Heart right ventricle (tissue), 16 donors: Measurements from ENCODE around the gene LRIG1. TPM values are rescaled to one million over a fixed set of nuclear protein-coding genes. Genes with fewer than 3 reads are reported as not detected.

Experiments
- ATAC-seq, 8 donors: fragments of 200-7000 bp; cut with Tn5 transposase; one replicate each; pipeline ENCODE4 v1.9.1; 2020; ENCODE audit warnings: mild to moderate bottlenecking in 8 of 8, moderate library complexity in 8 of 8, moderate number of reproducible peaks in 1 of 8
- DNase-seq, 2 donors: peaks; one replicate each; pipeline ENCODE4 v3.0.0-alpha.2; 2020
- H3K27ac ChIP-seq, 10 donors: fragments of 200-600 bp; sonication (generic) in 2 of 10; one replicate each; pipeline versions ENCODE4 v1.5.0 to v1.8.0; 2020 to 2022; ENCODE audit warnings: mild to moderate bottlenecking in 3 of 10
- H3K27me3 ChIP-seq, 7 donors: fragments of 200-600 bp; one replicate each; pipeline ENCODE4 v1.8.0; 2021 to 2022; ENCODE audit warnings: mild to moderate bottlenecking in 2 of 7
- H3K36me3 ChIP-seq, 9 donors: fragments of 200-600 bp; sonication (generic) in 1 of 9; one replicate each; pipeline versions ENCODE4 v1.5.0 to v1.8.0; 2020 to 2022; ENCODE audit warnings: mild to moderate bottlenecking in 2 of 9
- H3K4me1 ChIP-seq, 9 donors: fragments of 200-600 bp; sonication (generic) in 1 of 9; one replicate each; pipeline versions ENCODE4 v1.5.0 to v1.8.0; 2020 to 2022; ENCODE audit warnings: mild to moderate bottlenecking in 4 of 9
- H3K4me3 ChIP-seq, 10 donors: fragments of 200-600 bp; sonication (generic) in 2 of 10; one replicate each; pipeline versions ENCODE4 v1.5.0 to v1.8.0; 2020 to 2022; ENCODE audit warnings: mild to moderate bottlenecking in 7 of 10, moderate library complexity in 2 of 10
- H3K9me3 ChIP-seq, 11 donors: fragments of 200-600 bp in 10 of 11; sonication (generic) in 2 of 11; one replicate each; pipeline versions ENCODE4 v1.5.0 to v1.8.0; 2013 to 2022; ENCODE audit warnings: mild to moderate bottlenecking in 2 of 11, control low read depth in 1 of 11, moderate library complexity in 1 of 11
- WGBS, 2 donors: extraction: QIAGEN DNeasy Blood & Tissue Kit; methylation state at CpG; one replicate each; pipeline ENCODE4 v1.1.7; 2013; ENCODE audit warnings: inconsistent platforms in 1 of 2; 5-methylcytosine and 5-hydroxymethylcytosine counted together
- intact Hi-C, 10 donors: fragments of 100-400 bp; cut with DNase I; formaldehyde crosslinking; loops; one replicate each; pipeline versions ENCODE4 v1.11.1 to v1.14.2; 2022
- polyA plus RNA-seq, 2 donors: library from polyadenylated mRNA; stranded (reverse); fragments of 200-250 nt; gene quantifications; one replicate each; pipeline ENCODE4 v1.2.3, GENCODE V29; 2013
- total RNA-seq, 10 donors: library from RNA; stranded (reverse); fragmentation: NEBNext Ultra II Directional in 3 of 10; extraction: Animal tissue kit (Norgen Biotek cat#: 25700) in 3 of 10; gene quantifications; one replicate each; pipeline versions ENCODE4 v1.2.1 to v1.2.4, GENCODE V29; 2021 to 2023
- TF ChIP-seq, protein P1 (sequence below), 9 donors: fragments of 200-600 bp; sonication (generic) in 2 of 9; IDR thresholded peaks; one replicate each; pipeline versions ENCODE4 v1.5.0 to v1.8.0; 2021 to 2022; ENCODE audit warnings: antibody characterized with exemption in 9 of 9, mild to moderate bottlenecking in 5 of 9, moderate library complexity in 1 of 9
- donor health status: Arrhythmogenic right ventricular cardiomyopathy.
- donor health status: ischemic (EF 13 %, LVEDD 7.1; RV severe dilation, severe dysfunction).
- donor health status: healthy with polysubstance abuse.
- donor health status: DM: no; HTN: yes; CAD: no.
- donor health status: DM: no; HTN: no; CAD: no.
- donor health status: ischemic (EF 25% LVEDD 6.9; RV normal size, moderate dysfunction).
- donor health status: ischemic (EF 25% LVEDD 5.7; RV mildly dilated, moderate dysfunction).
- donor health status: healthy.
- donor health status: DM: yes; HTN: yes; CAD: no.
- donor health status: Ischemic cardiomyopathy.
- donor health status: ischemic (EF 35%, LVEDD 5.7; RV mildly dilated, moderate dysfunction).
- donor health status: nonischemic (EF 11% LVEDD 7.7; RV severe dilation, severe dysfunction).
- donor health status: DM: yes; HTN: yes; CAD: no.
- donor health status: PGD.
- donor health status: ischemic (EF 29% LVEDD 5.4; RV normal size, mild dysfunction).
- donor health status: nonischemic (EF 23%, LVEDD 6.1; RV moderate dilation, normal function).

LRIG1 gene
- total and polyA plus RNA-seq, 12 donors = 23.8 to 109 (median 94.2) TPM

DNA sequence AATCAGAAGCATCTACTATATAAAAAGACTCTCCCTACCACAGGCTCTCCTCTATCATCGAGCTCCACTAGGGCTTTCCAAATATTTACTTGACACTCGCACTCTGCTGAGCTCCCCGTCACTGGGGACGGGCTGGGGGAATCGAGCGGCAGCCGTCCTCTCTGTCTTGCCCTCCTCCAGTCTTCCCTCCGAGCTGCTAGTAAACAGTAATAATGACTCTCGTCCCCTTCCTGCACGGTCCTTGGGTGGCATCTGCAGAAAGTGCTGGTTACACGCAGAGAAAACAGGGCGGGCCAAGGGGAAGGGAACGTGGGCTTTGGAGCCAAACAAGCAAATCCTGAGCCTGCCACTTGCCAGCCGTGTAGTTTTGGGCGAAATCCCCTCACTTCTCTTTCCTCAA is 96.6 kb downstream of the LRIG1 start:
- H3K27me3 ChIP-seq = no peaks in the 10 kb centered on the region
- TF ChIP-seq, protein P1, sequence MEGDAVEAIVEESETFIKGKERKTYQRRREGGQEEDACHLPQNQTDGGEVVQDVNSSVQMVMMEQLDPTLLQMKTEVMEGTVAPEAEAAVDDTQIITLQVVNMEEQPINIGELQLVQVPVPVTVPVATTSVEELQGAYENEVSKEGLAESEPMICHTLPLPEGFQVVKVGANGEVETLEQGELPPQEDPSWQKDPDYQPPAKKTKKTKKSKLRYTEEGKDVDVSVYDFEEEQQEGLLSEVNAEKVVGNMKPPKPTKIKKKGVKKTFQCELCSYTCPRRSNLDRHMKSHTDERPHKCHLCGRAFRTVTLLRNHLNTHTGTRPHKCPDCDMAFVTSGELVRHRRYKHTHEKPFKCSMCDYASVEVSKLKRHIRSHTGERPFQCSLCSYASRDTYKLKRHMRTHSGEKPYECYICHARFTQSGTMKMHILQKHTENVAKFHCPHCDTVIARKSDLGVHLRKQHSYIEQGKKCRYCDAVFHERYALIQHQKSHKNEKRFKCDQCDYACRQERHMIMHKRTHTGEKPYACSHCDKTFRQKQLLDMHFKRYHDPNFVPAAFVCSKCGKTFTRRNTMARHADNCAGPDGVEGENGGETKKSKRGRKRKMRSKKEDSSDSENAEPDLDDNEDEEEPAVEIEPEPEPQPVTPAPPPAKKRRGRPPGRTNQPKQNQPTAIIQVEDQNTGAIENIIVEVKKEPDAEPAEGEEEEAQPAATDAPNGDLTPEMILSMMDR (IDR thresholded peaks at IDR 0.05) = no peak
- H3K4me3 ChIP-seq = no peak overlapping the region
- peaks cover 0 to 91% (median 23%) of the 10 kb centered on the region in 9 donors for H3K36me3 ChIP-seq
- intact Hi-C loops = no loop called here
- 83 to 86% methylated on average over 15 of the region's 15 CpGs for WGBS, 2 donors
- H3K27ac ChIP-seq = no peak overlapping the region
- no peak for DNase-seq
- H3K4me1 ChIP-seq = peaks cover 13 to 68% (median 47%) of the 10 kb centered on the region in 9 donors
- H3K9me3 ChIP-seq = no peaks in the 10 kb centered on the region
- no peak for ATAC-seq

DNA sequence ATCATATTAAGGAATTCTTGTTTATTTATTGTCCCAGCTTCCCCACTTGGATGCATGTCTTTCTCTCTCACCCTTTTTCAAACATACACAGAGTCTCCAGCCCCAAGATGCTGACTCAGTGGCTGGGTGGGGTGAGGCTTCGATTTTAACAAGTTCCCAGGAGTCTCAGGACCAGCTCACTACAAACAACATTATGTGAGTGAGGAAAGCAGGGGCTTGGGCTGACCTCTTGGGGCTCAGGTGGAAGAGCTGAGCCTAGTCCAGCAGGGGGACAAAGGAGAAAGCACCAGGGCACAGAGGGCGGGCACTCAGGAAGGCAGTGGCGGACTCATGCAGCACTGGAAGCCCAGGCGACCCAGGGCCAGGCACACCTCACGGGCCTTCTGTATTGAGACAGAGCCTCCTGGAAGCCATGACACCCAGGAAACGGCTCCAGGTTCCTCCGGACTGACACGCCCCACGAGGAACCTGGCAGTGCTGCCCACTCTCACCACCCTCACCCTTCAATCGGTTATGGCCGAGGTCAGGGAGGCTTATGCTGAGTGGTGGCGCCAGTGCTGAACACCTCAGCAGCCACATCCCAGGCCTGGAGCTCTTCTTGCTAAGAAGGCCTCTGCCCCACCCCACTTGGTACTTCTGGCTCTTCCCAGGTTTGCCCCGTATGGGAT is 97.4 kb downstream of the LRIG1 start:
- DNase-seq (no peak), ATAC-seq (no peak)
- H3K9me3 ChIP-seq = no peaks in the 10 kb centered on the region
- no peak overlapping the region for H3K4me3 ChIP-seq
- 85 to 87% methylated on average over 13 of the region's 13 CpGs for WGBS, 2 donors
- peaks cover 0 to 94% (median 30%) of the 10 kb centered on the region in 9 donors for H3K36me3 ChIP-seq
- peaks cover 12 to 63% (median 45%) of the 10 kb centered on the region in 9 donors for H3K4me1 ChIP-seq
- TF ChIP-seq, protein P1 (IDR thresholded peaks at IDR 0.05) = no peak
- H3K27ac ChIP-seq = peak overlapping the region in 1 of 10 donors; percentile 26
- intact Hi-C loops = no loop called here
- no peaks in the 10 kb centered on the region for H3K27me3 ChIP-seq

DNA sequence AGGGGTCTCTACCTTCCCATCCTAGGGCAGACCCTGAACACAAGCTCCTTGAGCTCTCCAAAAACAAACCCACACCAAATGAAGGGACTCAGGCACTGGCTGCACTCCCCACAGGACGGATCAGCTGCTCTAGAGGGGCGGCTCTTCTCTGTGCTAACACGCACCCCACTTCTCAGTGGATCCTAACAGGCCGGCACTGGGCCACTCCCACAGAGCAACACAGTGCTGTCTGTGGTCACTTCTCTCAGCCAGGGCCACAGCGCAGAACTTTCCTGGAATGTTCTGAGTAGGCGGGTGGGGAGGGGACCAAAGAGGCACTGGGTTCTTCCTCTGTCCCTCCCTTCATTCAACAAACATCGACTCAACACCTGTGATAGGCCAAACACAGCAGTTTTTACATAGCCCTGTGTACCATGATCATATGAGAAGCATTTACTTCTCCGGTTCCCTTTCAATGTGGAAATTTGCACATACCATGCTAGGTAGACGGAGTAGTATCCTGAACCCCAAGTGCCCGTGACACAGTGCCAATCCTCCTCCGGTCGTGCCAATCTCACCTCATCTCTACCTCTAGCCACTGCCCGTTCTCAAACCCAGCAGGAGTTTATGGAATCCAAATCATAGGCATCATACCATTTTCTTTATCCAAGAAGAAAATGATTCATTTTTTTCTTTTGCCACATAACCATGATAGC is 98.1 kb downstream of the LRIG1 start:
- DNase-seq (no peak), ATAC-seq (peak in 2 of 8 donors; percentile 26 to 52)
- peaks cover 6 to 60% (median 41%) of the 10 kb centered on the region in 9 donors for H3K4me1 ChIP-seq
- no peak overlapping the region for H3K4me3 ChIP-seq
- no peaks in the 10 kb centered on the region for H3K9me3 ChIP-seq
- H3K27ac ChIP-seq = peak overlapping the region in 2 of 10 donors; percentile 21 to 35
- no peaks in the 10 kb centered on the region for H3K27me3 ChIP-seq
- intact Hi-C loops = no loop called here
- peaks cover 0 to 95% (median 32%) of the 10 kb centered on the region in 9 donors for H3K36me3 ChIP-seq
- TF ChIP-seq, protein P1 (IDR thresholded peaks at IDR 0.05) = no peak
- WGBS, 2 donors = 84 to 89% methylated on average over 13 of the region's 13 CpGs

DNA sequence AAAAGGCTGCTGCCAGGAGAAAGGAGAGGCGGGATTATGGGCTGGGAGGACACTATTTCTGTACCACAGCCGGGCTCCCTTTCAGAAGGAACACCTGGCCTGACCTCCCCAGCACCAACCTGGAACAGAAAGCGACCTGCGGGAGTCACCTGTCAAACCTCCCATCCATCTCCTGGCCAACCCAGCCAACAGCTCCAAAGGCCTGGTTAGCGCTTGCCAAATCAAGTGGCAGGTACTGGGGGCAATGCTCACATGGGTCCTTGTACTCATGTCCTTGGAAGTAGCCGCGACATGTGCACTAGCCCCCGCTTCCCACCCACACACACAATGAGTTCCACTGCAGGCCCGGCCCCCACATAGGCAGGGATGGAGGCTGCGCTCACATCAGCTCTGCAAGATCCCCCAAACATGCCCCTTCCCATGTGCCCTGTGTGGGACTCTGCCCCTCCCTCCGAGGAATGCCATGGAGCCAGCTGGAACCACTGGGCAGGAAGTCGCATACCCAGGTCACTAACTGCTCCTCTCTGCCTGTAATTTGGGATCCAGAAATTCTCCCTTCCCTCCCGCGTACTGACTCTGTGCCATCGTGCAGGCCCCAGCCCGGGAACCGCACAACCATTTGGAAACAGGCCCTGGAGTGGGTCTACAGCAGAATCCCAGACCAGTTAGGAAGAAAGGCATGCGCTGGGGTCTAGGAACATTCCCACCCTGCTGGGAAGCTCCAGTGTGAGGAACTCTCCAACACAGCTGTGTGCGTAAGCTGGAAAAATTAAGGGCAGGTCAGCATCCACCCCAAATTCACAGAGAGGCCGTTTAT is 98.9 kb downstream of the LRIG1 start:
- Histone ChIP-seq H3K27ac (peak overlapping the region in 2 of 10 donors; percentile 21 to 35), H3K27me3 (no peaks in the 10 kb centered on the region), H3K9me3 (no peaks in the 10 kb centered on the region), H3K4me1 (peaks cover 6 to 55% (median 36%) of the 10 kb centered on the region in 9 donors), H3K4me3 (no peak overlapping the region), H3K36me3 (peaks cover 0 to 99% (median 31%) of the 10 kb centered on the region in 9 donors)
- TF ChIP-seq, protein P1 (IDR thresholded peaks at IDR 0.05) = no peak
- peak in 2 of 8 donors; percentile 36 to 38 for ATAC-seq
- intact Hi-C loops = no loop called here
- no peak for DNase-seq
- 84 to 85% methylated on average over 20 of the region's 20 CpGs for WGBS, 2 donors
